ENCODE data around the gene FAM83C.

- TF ChIP-seq CTCF (conservative IDR thresholded peaks at IDR 0.05; ENCODE audit: low read depth, low read length) (no peak), EZH2phosphoT487 (IDR thresholded peaks at IDR 0.05; ENCODE audit: borderline replicate concordance, low read length) (no peak)
Observed at GRCh38 chr20:35280523-35280922, 11.7 kb downstream of the FAM83C start.
